ENCODE measurements around the gene SGMS1.

GRCh38 chr10:50516171-50516570, 107.6 kb downstream of the SGMS1 start:
- TF ChIP-seq, protein P1, sequence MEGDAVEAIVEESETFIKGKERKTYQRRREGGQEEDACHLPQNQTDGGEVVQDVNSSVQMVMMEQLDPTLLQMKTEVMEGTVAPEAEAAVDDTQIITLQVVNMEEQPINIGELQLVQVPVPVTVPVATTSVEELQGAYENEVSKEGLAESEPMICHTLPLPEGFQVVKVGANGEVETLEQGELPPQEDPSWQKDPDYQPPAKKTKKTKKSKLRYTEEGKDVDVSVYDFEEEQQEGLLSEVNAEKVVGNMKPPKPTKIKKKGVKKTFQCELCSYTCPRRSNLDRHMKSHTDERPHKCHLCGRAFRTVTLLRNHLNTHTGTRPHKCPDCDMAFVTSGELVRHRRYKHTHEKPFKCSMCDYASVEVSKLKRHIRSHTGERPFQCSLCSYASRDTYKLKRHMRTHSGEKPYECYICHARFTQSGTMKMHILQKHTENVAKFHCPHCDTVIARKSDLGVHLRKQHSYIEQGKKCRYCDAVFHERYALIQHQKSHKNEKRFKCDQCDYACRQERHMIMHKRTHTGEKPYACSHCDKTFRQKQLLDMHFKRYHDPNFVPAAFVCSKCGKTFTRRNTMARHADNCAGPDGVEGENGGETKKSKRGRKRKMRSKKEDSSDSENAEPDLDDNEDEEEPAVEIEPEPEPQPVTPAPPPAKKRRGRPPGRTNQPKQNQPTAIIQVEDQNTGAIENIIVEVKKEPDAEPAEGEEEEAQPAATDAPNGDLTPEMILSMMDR (IDR thresholded peaks at IDR 0.05) = no peak
- no peak for TF ChIP-seq POLR2AphosphoS5 (IDR thresholded peaks at IDR 0.05)

Data from breast epithelium (tissue), 3 donors.